Neural crest cell (in vitro differentiated cells): Measurements from ENCODE around the gene PRR19. TPM values are rescaled to one million over a fixed set of nuclear protein-coding genes. Genes with fewer than 3 reads are reported as not detected.
"Not testable (repeated sequence)": the region's sequence is repeated elsewhere in the genome, so short reads cannot be mapped to it uniquely, and the experiment has no call there.

Experiments used
- DNase-seq: peaks from one replicate; pipeline ENCODE4 v3.0.0; 2021; ENCODE audit warnings: low read depth, mixed read lengths, low spot score
- H3K27ac Mint-ChIP-seq: one replicate; pipeline ENCODE4 v1.8.0; 2021; ENCODE audit warnings: mild to moderate bottlenecking, mixed read lengths; ENCODE audit not compliant: unreplicated experiment
- H3K27me3 Mint-ChIP-seq: 2 replicates; pipeline ENCODE4 v1.8.0; 2021; ENCODE audit warnings: low read depth, mild to moderate bottlenecking, mixed read lengths
- H3K36me3 Mint-ChIP-seq: 2 replicates; pipeline ENCODE4 v1.8.0; 2021; ENCODE audit warnings: low read depth, mild to moderate bottlenecking, mixed read lengths
- H3K4me1 Mint-ChIP-seq: 2 replicates; pipeline ENCODE4 v1.8.0; 2021; ENCODE audit warnings: mixed read lengths
- H3K4me3 Mint-ChIP-seq: one replicate; pipeline ENCODE4 v1.8.0; 2021; ENCODE audit warnings: mild to moderate bottlenecking, mixed read lengths
- H3K9me3 Mint-ChIP-seq: 2 replicates; pipeline ENCODE4 v1.8.0; 2021; ENCODE audit warnings: mixed read lengths
- CTCF ChIP-seq: fragments of 200-600 bp; sonication (generic); conservative IDR thresholded peaks from 2 replicates; pipeline ENCODE4 v1.5.0; 2021; ENCODE audit warnings: antibody characterized with exemption, mild to moderate bottlenecking
- total RNA-seq: library from RNA; stranded (reverse); gene quantifications from 2 replicates; pipeline ENCODE4 v1.2.1, GENCODE V29; 2021

PRR19 gene
- total RNA-seq, 1 donor from 2014 or later = 2.8 TPM

- H3K27ac Mint-ChIP-seq = peak within 1 kb of the TSS; percentile 82
- no peaks in the 10 kb centered on the region for H3K36me3 Mint-ChIP-seq
- peak; percentile 87 for DNase-seq
- H3K27me3 Mint-ChIP-seq = peaks cover 7% of the 10 kb centered on the region
- peak within 1 kb of the TSS; percentile 88 for H3K4me3 Mint-ChIP-seq
- H3K9me3 Mint-ChIP-seq = no peaks in the 10 kb centered on the region
- no peak for TF ChIP-seq CTCF
- peaks cover 32% of the 10 kb centered on the region for H3K4me1 Mint-ChIP-seq
These were observed 46.8 kb upstream of the PRR19 start, which contains the start of gene ERF for GRCh38 chr19:42254850-42255765. Gene ERF, minus strand, starts transcription at chr19:42255128. Its CDS starts 129 bp downstream, at chr19:42254999.

GRCh38 chr19:42255766-42256745 lies 45.9 kb upstream of the PRR19 start:
- no peaks in the 10 kb centered on the region for H3K9me3 Mint-ChIP-seq
- peak; percentile 49 for DNase-seq
- peaks cover 28% of the 10 kb centered on the region for H3K4me1 Mint-ChIP-seq
- H3K36me3 Mint-ChIP-seq = no peaks in the 10 kb centered on the region
- peak overlapping the region; percentile 82 for H3K27ac Mint-ChIP-seq
- H3K4me3 Mint-ChIP-seq = peak overlapping the region; percentile 88
- TF ChIP-seq CTCF = no peak
- peaks cover 7% of the 10 kb centered on the region for H3K27me3 Mint-ChIP-seq

GRCh38 chr19:42257842-42258241 lies 44.1 kb upstream of the PRR19 start:
- H3K36me3 Mint-ChIP-seq, H3K27ac Mint-ChIP-seq, H3K9me3 Mint-ChIP-seq, H3K27me3 Mint-ChIP-seq, DNase-seq: not testable (repeated sequence)
- peak overlapping the region; percentile 44 for H3K4me3 Mint-ChIP-seq
- H3K4me1 Mint-ChIP-seq = peaks cover 14% of the 10 kb centered on the region

- no peak for TF ChIP-seq CTCF
These were observed 40.2 kb upstream of the PRR19 start for GRCh38 chr19:42261763-42262162.

GRCh38 chr19:42266105-42266504 lies 35.8 kb upstream of the PRR19 start:
- DNase-seq, H3K9me3 Mint-ChIP-seq, H3K27me3 Mint-ChIP-seq, H3K27ac Mint-ChIP-seq, H3K36me3 Mint-ChIP-seq: not testable (repeated sequence)
- peaks cover 23% of the 10 kb centered on the region for H3K4me1 Mint-ChIP-seq
- peak overlapping the region; percentile 34 for H3K4me3 Mint-ChIP-seq

More at GRCh38 chr19:42261763-42262162, 40.2 kb upstream of the PRR19 start:
- no peak overlapping the region for H3K27ac Mint-ChIP-seq
- peaks cover 1% of the 10 kb centered on the region for H3K4me1 Mint-ChIP-seq
- no peaks in the 10 kb centered on the region for H3K36me3 Mint-ChIP-seq
- H3K27me3 Mint-ChIP-seq = no peaks in the 10 kb centered on the region
- no peak for DNase-seq
- H3K9me3 Mint-ChIP-seq = no peaks in the 10 kb centered on the region
- H3K4me3 Mint-ChIP-seq = peak overlapping the region; percentile 19

- H3K4me1 Mint-ChIP-seq = peaks cover 23% of the 10 kb centered on the region
- not testable (repeated sequence) for H3K27me3 Mint-ChIP-seq, DNase-seq, H3K36me3 Mint-ChIP-seq, H3K9me3 Mint-ChIP-seq, H3K4me3 Mint-ChIP-seq, H3K27ac Mint-ChIP-seq
These were observed 34.9 kb upstream of the PRR19 start for GRCh38 chr19:42266928-42267603.
